ENCODE data around the gene NUP210L. TPM values are rescaled to one million over a fixed set of nuclear protein-coding genes. Genes with fewer than 3 reads are reported as not detected.

Gene NUP210L
- total and polyA plus RNA-seq, 2 donors (not counting 3 experiments of a cell fraction or from before 2014, with no cell fraction given), result 0.01 to 0.07 TPM

- POLR2A ChIA-PET, result interaction anchor here (0.6 kb wide), 1 partner anchor 499 kb away, joined by 16 read pairs; no protein-coding TSS in a partner anchor
- H4K20me1 ChIP-seq (replicated peaks; ENCODE audit: control insufficient read depth, extremely low read depth, insufficient read depth, low read length), result no peaks in the 10 kb centered on the region
These were observed 4.7 kb upstream of the NUP210L start for GRCh38 chr1:154159554-154159953.

More at GRCh38 chr1:154159554-154159953, 4.7 kb upstream of the NUP210L start:
- H3K4me3 ChIP-seq (replicated peaks in 1 of 3; ENCODE audit: insufficient read depth in 1 of 3, low read depth in 1 of 3, low read length in 3 of 3), result no peak overlapping the region
- H3K9me3 ChIP-seq (replicated peaks; ENCODE audit: control insufficient read depth, insufficient read depth, low read length), result no peaks in the 10 kb centered on the region
- no peak for FAIRE-seq
- H3K27ac ChIP-seq (ENCODE audit: insufficient read depth, low read depth, low read length), result no peak overlapping the region
- H3K9me1 ChIP-seq (replicated peaks; ENCODE audit: control insufficient read depth, extremely low read depth, insufficient read depth, low read length), result no peaks in the 10 kb centered on the region
- no peak overlapping the region for H2AFZ ChIP-seq (ENCODE audit: low read depth, low read length)
- peaks cover 26 to 43% of the 10 kb centered on the region in 2 experiments for H3K36me3 ChIP-seq (ENCODE audit: control insufficient read depth in 2 of 2, extremely low read depth in 1 of 2, insufficient read depth in 2 of 2, low read length in 2 of 2)
- DNase-seq (ENCODE audit: low read depth, low spot score), result no peak
- TF ChIP-seq EZH2 (IDR thresholded peaks at IDR 0.05; ENCODE audit: borderline replicate concordance, low read depth, low read length, severe bottlenecking) (no peak), FOS (IDR thresholded peaks at IDR 0.05; ENCODE audit: borderline replicate concordance, insufficient read depth, low read length) (no peak), POLR2AphosphoS5 (IDR thresholded peaks at IDR 0.05; ENCODE audit: insufficient read depth, low read depth, low read length) (no peak), POLR2A (IDR thresholded peaks at IDR 0.05; ENCODE audit: low read depth, low read length) (no peak), CTCF (IDR thresholded peaks at IDR 0.05; ENCODE audit: extremely low read depth in 1 of 2, insufficient read depth in 1 of 2, low read depth in 1 of 2, low read length in 2 of 2) (no peak), MYC (IDR thresholded peaks at IDR 0.05; ENCODE audit: low read depth, low read length) (no peak), JUN (IDR thresholded peaks at IDR 0.05; ENCODE audit: borderline replicate concordance, insufficient read depth, insufficient read length, low read depth) (no peak)
- H3K27me3 ChIP-seq (ENCODE audit: control insufficient read depth in 2 of 2, insufficient read depth in 2 of 2, low read length in 2 of 2), result no peaks in the 10 kb centered on the region
- H3K79me2 ChIP-seq (ENCODE audit: control insufficient read depth, insufficient read depth, low read length), result peaks cover 54% of the 10 kb centered on the region
- peaks cover 22% of the 10 kb centered on the region for H3K4me1 ChIP-seq (ENCODE audit: control insufficient read depth, extremely low read depth, insufficient read depth, low read length)
- intact Hi-C loops (cut with micrococcal nuclease) (loop anchor here (10.0 kb wide), 1 partner anchor 165 kb away; the partner anchor contains the start of gene RPS27), dilution Hi-C loops (cut with MboI; ENCODE audit: extremely low pct_ligation_motif_present, low sequenced_read_pairs) (no loop called here)
- H3K4me2 ChIP-seq (ENCODE audit: insufficient read depth, low read length), result no peak overlapping the region
- CTCF ChIA-PET, result interaction anchor here (0.7 kb wide), 1 partner anchor 19 kb away, joined by 3 read pairs; no protein-coding TSS in a partner anchor
- no TSS peak for BruUV-seq (replicated peaks)
- H3K9ac ChIP-seq (replicated peaks; ENCODE audit: extremely low read depth, insufficient read depth, low read length), result no peak overlapping the region

Data from endothelial cell of umbilical vein (primary cell).